Midbrain (tissue), 1 donor: ENCODE data around the gene C14orf132.

Source experiments
- DNase-seq: peaks from one replicate; lab custom pipeline; 2025; lab: John Stamatoyannopoulos, UW

The C14orf132 gene

GRCh38 chr14:96040828-96041371 is 1.7 kb downstream of the C14orf132 start:
- DNase-seq = no peak

GRCh38 chr14:96042248-96042930 is 3.2 kb downstream of the C14orf132 start:
- no peak for DNase-seq

- DNase-seq = no peak
Measured at GRCh38 chr14:96046630-96047029, 7.5 kb downstream of the C14orf132 start.

- DNase-seq = no peak
Measured at GRCh38 chr14:96047101-96047500, 7.9 kb downstream of the C14orf132 start.

GRCh38 chr14:96049932-96050331 is 10.8 kb downstream of the C14orf132 start:
- DNase-seq = no peak

GRCh38 chr14:96050482-96050881 is 11.3 kb downstream of the C14orf132 start:
- no peak for DNase-seq

- DNase-seq = no peak
Measured at GRCh38 chr14:96051231-96051630, 12.1 kb downstream of the C14orf132 start.

- DNase-seq = no peak
Measured at GRCh38 chr14:96051642-96052540, 12.7 kb downstream of the C14orf132 start.

- DNase-seq = no peak
Measured at GRCh38 chr14:96052541-96053247, 13.5 kb downstream of the C14orf132 start.

- DNase-seq = no peak
Measured at GRCh38 chr14:96053248-96053599, 14.1 kb downstream of the C14orf132 start.

- DNase-seq = peak; percentile 74
Measured at GRCh38 chr14:96053600-96054381, 14.6 kb downstream of the C14orf132 start.

- DNase-seq = no peak
Measured at GRCh38 chr14:96054661-96055060, 15.5 kb downstream of the C14orf132 start.

GRCh38 chr14:96055065-96055752 is 16.0 kb downstream of the C14orf132 start:
- DNase-seq = peak; percentile 12

- DNase-seq = peak; percentile 72
Measured at GRCh38 chr14:96055753-96056508, 16.8 kb downstream of the C14orf132 start.

GRCh38 chr14:96056509-96057422 is 17.6 kb downstream of the C14orf132 start:
- no peak for DNase-seq

GRCh38 chr14:96057738-96058137 is 18.6 kb downstream of the C14orf132 start:
- DNase-seq = no peak

GRCh38 chr14:96058576-96059200 is 19.5 kb downstream of the C14orf132 start:
- no peak for DNase-seq

GRCh38 chr14:96059519-96060135 is 20.5 kb downstream of the C14orf132 start:
- no peak for DNase-seq
